Immature natural killer cell (primary cell): ENCODE results near the gene ADCY1. TPM values are rescaled to one million over a fixed set of nuclear protein-coding genes. Genes with fewer than 3 reads are reported as not detected.

ENCODE experiments used
- DNase-seq, 3 donors: peaks; one replicate each; pipeline ENCODE4 v3.0.0; 2022; ENCODE audit warnings: mixed read lengths in 1 of 3
- H3K27ac Mint-ChIP-seq, 6 donors: one replicate each; pipeline ENCODE4 v1.8.0; 2020; ENCODE audit warnings: mixed read lengths in 6 of 6, mild to moderate bottlenecking in 5 of 6, inconsistent platforms in 4 of 6, moderate library complexity in 3 of 6
- H3K27me3 Mint-ChIP-seq, 3 donors: one replicate each; pipeline ENCODE4 v1.8.0; 2020 to 2021; ENCODE audit warnings: low read depth in 3 of 3, mild to moderate bottlenecking in 3 of 3, mixed read lengths in 3 of 3, moderate library complexity in 3 of 3, inconsistent platforms in 1 of 3
- H3K36me3 Mint-ChIP-seq, 3 donors: one replicate each; pipeline ENCODE4 v1.8.0; 2020; ENCODE audit warnings: mixed read lengths in 3 of 3, inconsistent platforms in 2 of 3, mild to moderate bottlenecking in 2 of 3
- H3K4me1 Mint-ChIP-seq, 2 donors: one replicate each; pipeline ENCODE4 v1.8.0; 2020; ENCODE audit warnings: inconsistent platforms in 2 of 2, mild to moderate bottlenecking in 2 of 2, mixed read lengths in 2 of 2, moderate library complexity in 1 of 2
- H3K4me3 Mint-ChIP-seq, 5 donors: one replicate each; pipeline ENCODE4 v1.8.0; 2020; ENCODE audit warnings: mild to moderate bottlenecking in 5 of 5, mixed read lengths in 5 of 5, inconsistent platforms in 3 of 5, moderate library complexity in 3 of 5
- H3K9me3 Mint-ChIP-seq, 6 donors: one replicate each; pipeline ENCODE4 v1.8.0; 2020; ENCODE audit warnings: mild to moderate bottlenecking in 6 of 6, mixed read lengths in 6 of 6, inconsistent platforms in 4 of 6, moderate library complexity in 3 of 6
- polyA plus RNA-seq, 3 donors: library from polyadenylated mRNA; unstranded; fragments of 300-500 nt; fragmentation: Illumina TruSeq; gene quantifications; one replicate each; pipeline ENCODE4 v1.2.3, GENCODE V29; 2021

The ADCY1 gene
- polyA plus RNA-seq, 3 donors from 2014 or later: not detected

DNA sequence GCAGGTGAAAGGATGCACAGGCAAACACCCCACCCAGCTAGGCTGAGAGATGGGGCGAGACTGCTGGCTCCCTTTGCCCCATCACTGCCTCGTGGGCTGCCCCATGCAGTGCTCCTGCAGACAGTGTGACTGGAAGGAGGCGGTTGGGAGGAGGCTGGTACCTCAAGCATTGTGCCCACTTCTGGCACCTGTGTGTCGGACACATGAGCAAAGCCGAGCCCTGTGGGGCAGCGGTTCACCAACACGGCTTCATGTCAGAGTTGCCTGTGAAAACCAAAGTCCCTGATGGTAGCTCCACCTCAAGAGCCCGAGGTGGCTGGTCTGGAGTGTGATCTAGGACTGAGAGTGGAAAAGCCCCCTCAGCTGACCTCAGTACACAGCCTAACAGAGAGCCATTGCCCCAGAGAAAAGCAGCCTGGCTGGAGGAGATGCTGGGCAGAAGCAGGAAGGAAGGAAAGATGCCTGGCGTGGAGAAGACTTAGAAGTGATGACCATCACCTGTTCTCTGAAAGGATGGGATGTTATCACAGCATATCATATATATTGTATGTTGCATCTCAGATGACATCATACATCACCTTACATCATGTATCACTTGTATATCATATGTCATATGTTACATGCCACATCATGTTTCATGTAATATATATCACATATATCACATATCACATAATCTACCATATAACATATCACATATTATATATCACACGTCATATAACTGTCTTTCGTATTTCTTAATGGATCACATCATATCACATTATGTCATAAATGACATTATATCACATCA, 75.6 kb downstream of the ADCY1 start:
- H3K27ac Mint-ChIP-seq: no peak overlapping the region
- H3K27me3 Mint-ChIP-seq: peaks cover 0 to 4% (median 1%) of the 10 kb centered on the region in 3 donors
- no peak for DNase-seq
- H3K4me3 Mint-ChIP-seq: no peak overlapping the region
- no peaks in the 10 kb centered on the region for H3K36me3 Mint-ChIP-seq
- H3K9me3 Mint-ChIP-seq: no peaks in the 10 kb centered on the region
- H3K4me1 Mint-ChIP-seq: no peaks in the 10 kb centered on the region

DNA sequence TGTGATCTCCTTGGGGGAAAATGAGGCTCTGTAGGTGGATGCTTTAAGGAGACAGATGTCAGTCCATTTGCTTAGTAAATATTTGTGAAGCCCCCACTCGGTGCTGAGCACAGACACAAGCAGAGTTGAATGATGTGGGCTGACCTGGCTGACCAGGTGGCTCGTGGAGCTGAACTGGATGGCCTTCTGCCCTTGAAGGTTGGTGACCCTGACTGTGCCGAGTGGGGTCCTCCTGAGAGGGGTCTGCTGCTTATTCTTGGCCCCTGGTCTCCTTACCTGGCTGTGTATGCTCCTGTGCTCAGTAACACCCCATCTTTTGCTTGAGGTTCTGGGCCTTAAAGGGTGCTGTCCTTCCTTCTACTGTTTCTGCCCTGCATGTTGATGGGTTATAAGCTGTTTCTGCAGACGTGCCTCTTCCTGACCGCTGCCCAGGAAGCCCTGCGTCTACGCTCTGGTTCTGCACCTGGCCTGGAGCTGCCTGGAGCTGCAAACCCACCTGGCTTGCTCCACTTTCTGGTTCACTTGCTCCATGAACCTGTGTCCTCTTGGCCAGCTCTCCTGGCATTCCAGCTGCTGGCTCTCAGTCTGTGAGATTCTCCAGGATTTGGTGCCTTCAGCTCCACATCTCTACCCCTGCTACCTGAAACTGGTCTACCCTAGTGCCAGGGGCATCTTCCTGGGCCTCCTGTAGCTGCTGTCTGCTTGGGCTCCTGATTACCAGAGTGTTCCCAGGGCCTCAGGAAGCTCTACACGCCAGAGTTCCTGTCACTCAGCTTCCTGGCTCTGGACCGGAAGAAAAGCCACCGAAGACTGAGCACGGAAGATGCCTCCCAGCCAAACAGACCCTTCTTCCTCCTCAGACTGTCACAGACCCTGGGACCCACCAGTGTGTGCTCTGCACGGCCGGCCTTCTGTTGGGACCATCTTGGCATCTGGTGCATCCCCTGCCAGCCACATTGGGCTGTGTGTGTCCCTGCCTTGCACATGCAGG, 76.5 kb downstream of the ADCY1 start:
- no peak overlapping the region for H3K27ac Mint-ChIP-seq
- H3K9me3 Mint-ChIP-seq: no peaks in the 10 kb centered on the region
- H3K27me3 Mint-ChIP-seq: peaks cover 0 to 4% (median 1%) of the 10 kb centered on the region in 3 donors
- H3K4me1 Mint-ChIP-seq: no peaks in the 10 kb centered on the region
- H3K36me3 Mint-ChIP-seq: no peaks in the 10 kb centered on the region
- no peak for DNase-seq
- no peak overlapping the region for H3K4me3 Mint-ChIP-seq

DNA sequence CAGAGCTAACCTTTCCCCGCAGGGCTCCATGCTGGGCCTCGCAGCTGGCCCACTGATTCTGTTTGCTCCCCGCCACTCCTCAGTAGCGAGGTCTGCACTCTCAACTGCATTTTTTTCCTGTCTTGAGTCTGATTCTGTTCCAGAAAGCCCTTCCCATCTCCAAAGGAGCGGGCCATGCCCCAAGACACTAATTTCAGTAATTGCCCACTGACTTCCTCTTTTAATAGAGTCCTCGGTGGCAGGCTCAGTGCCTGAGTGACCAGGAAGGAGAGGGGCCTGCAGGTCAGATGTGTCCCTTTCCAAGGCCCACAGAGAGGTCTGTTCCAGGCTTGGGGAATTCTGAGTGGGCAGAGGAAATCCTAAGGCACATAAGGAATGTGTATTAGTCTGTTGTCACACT, 77.4 kb downstream of the ADCY1 start:
- Mint-ChIP-seq H3K4me3 (no peak overlapping the region), H3K4me1 (no peaks in the 10 kb centered on the region), H3K9me3 (no peaks in the 10 kb centered on the region), H3K27ac (no peak overlapping the region), H3K27me3 (peaks cover 0 to 4% (median 0%) of the 10 kb centered on the region in 3 donors), H3K36me3 (no peaks in the 10 kb centered on the region)
- no peak for DNase-seq

DNA sequence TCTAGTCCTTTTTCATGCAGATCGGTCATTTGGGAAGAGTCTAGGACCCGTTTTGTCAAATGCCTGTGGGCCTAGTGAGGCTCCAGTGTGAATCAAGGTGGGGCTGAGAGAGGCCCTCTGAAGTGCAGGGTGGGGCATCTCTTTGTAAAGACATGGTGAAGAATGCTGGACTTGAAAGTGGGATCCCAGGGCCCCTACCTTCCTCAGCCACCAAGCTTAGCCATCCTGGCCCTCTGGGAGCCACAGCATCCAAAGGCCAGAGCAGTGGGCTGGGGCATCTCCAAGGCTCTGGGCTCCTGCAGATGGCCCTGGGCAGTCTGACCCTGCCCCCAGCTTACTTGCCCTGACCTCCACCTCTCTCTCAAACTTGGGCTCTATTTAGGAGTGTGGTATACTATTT, 78.5 kb downstream of the ADCY1 start:
- no peak for DNase-seq
- Mint-ChIP-seq H3K4me3 (no peak overlapping the region), H3K36me3 (no peaks in the 10 kb centered on the region), H3K9me3 (no peaks in the 10 kb centered on the region), H3K27me3 (peaks cover 0 to 4% (median 0%) of the 10 kb centered on the region in 3 donors), H3K4me1 (no peaks in the 10 kb centered on the region), H3K27ac (no peak overlapping the region)

DNA sequence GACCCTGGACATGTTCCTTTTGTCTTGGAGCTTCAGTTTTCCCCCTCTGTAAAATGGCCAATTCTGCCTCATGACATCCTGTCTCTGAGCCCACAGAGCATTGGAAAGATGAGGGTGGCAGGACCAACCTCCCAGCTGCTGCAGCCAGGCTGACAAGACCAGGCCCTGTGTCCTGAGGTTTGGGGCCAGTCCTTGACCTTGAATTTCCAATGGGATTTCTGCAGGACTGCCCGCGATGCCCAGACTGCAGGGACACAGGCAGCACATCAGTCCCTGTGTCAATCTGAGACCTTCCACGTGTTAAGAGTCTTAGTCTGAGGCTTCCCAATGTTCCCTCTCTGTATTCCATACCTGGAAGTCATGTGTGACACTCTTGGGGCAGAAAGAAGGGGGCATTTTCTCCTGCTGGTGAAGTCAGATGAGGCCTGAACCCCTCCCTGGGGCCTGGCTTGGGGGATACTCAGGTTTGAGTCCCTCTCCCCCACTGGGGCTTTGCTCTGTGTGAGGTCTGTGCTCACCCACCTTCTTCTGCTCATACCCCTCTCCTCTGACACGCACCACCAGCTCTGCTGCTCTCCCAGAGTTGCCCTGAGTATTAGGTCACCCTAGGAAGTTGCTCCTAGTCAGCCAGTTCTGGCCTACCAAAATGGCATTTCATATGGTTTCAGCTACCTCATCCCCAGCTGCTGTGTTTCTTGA, 79.2 kb downstream of the ADCY1 start:
- Mint-ChIP-seq H3K9me3 (no peaks in the 10 kb centered on the region), H3K27ac (no peak overlapping the region), H3K27me3 (peaks cover 0 to 4% (median 0%) of the 10 kb centered on the region in 3 donors), H3K4me3 (no peak overlapping the region), H3K4me1 (no peaks in the 10 kb centered on the region), H3K36me3 (no peaks in the 10 kb centered on the region)
- no peak for DNase-seq

DNA sequence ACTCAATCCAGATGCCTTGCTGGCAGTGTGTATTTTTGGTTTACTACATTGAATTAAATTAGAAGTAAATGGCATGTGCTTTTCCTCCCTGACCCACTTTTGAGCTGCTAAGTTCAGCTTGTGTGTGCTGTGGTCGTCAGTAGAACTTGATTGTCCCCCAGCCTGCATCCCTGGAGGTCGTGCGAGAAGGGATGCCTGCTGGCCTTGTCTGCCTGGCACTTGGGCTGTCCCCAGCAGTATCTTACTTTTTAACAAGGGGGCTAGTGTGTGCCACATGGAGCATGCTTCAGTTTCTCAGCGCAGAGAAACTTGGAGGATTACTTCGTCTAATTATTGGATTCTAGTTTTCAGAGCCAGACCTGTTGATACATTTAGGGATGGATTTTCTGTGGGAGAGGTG, 80.2 kb downstream of the ADCY1 start:
- no peak for DNase-seq
- H3K4me3 Mint-ChIP-seq: no peak overlapping the region
- no peaks in the 10 kb centered on the region for H3K9me3 Mint-ChIP-seq
- peaks cover 0 to 2% (median 1%) of the 10 kb centered on the region in 3 donors for H3K27me3 Mint-ChIP-seq
- no peaks in the 10 kb centered on the region for H3K36me3 Mint-ChIP-seq
- H3K27ac Mint-ChIP-seq: no peak overlapping the region
- H3K4me1 Mint-ChIP-seq: no peaks in the 10 kb centered on the region

DNA sequence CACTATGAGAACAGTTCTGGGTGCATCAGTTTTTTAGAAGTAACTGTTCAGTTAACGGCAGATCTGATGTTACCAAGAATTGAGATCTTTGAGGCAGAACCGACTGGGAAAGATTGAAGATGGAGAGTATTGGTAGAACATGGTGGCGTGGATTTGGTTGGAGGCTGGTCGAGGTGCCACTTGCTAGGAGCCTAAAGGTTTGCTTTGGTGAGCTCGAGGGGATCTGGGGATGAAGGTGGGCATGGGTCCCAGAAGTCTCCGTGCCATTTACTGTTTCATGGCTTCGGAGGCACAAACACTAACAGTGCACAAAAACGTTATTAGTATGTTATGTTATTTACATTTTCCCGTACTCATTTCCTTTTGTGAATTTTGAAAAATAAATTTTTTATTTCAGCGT, 81.4 kb downstream of the ADCY1 start:
- H3K27me3 Mint-ChIP-seq: peaks cover 0 to 1% (median 0%) of the 10 kb centered on the region in 3 donors
- no peak overlapping the region for H3K27ac Mint-ChIP-seq
- no peaks in the 10 kb centered on the region for H3K36me3 Mint-ChIP-seq
- DNase-seq: no peak
- H3K4me3 Mint-ChIP-seq: no peak overlapping the region
- no peaks in the 10 kb centered on the region for H3K4me1 Mint-ChIP-seq
- no peaks in the 10 kb centered on the region for H3K9me3 Mint-ChIP-seq

DNA sequence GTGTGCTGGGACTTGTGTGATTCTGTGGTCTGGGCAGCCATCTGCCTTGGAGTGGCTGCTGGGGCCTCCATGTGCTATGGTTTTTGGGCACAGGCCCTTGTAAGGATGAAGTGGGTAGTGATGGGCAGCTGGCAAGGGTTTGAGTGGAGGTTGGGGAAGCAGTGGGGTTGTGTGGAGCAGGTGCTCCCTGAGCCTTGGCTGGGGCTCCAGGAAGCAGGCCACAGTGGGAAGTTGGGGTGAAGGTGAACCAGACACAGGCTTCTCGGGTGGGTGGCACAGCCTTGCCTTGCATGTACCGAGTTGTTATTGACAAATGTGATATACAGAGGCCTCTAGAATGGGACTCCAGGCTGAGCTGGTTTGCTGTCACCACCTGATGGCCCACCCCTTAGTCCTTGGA, 82.3 kb downstream of the ADCY1 start:
- Mint-ChIP-seq H3K9me3 (no peaks in the 10 kb centered on the region), H3K27ac (no peak overlapping the region), H3K36me3 (no peaks in the 10 kb centered on the region), H3K4me1 (no peaks in the 10 kb centered on the region), H3K27me3 (peaks cover 0 to 1% (median 0%) of the 10 kb centered on the region in 3 donors), H3K4me3 (no peak overlapping the region)
- DNase-seq: no peak

DNA sequence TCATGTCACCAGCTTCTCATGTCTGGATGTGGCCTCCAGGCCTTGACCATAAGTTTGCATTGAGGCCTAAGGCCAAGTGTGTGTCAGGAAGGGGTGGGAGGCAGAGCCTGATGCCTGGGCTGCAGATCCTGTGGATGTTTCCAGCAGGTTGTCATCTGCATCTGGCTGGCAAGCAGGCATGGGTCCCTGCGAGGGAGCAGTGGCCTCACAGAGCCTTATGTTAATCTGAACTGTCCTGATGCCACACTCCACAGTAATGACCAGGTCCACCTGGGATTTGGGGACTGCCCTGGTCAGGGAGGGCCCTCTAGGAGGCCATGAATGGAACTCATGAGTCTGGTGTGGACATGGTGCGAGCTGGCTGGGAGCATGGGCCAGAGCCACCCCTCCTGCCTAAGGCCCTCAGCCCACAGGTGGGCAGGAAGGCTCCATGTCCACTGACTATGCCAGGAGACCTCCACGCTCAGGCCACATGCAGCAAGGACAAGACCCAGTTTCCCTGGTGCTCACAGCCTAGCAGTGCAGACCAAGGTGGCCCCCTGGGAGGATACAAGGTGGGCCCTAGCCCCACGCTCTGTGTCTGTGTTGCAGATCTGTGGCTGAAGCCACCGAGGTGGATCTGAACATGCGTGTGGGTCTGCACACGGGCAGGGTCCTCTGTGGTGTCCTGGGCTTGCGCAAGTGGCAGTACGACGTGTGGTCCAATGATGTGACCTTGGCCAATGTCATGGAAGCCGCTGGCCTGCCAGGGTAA, 83.1 kb downstream of the ADCY1 start:
- no peaks in the 10 kb centered on the region for H3K4me1 Mint-ChIP-seq
- no peak overlapping the region for H3K4me3 Mint-ChIP-seq
- no peak overlapping the region for H3K27ac Mint-ChIP-seq
- H3K9me3 Mint-ChIP-seq: no peaks in the 10 kb centered on the region
- H3K36me3 Mint-ChIP-seq: no peaks in the 10 kb centered on the region
- peaks cover 0 to 1% (median 0%) of the 10 kb centered on the region in 3 donors for H3K27me3 Mint-ChIP-seq
- DNase-seq: no peak

DNA sequence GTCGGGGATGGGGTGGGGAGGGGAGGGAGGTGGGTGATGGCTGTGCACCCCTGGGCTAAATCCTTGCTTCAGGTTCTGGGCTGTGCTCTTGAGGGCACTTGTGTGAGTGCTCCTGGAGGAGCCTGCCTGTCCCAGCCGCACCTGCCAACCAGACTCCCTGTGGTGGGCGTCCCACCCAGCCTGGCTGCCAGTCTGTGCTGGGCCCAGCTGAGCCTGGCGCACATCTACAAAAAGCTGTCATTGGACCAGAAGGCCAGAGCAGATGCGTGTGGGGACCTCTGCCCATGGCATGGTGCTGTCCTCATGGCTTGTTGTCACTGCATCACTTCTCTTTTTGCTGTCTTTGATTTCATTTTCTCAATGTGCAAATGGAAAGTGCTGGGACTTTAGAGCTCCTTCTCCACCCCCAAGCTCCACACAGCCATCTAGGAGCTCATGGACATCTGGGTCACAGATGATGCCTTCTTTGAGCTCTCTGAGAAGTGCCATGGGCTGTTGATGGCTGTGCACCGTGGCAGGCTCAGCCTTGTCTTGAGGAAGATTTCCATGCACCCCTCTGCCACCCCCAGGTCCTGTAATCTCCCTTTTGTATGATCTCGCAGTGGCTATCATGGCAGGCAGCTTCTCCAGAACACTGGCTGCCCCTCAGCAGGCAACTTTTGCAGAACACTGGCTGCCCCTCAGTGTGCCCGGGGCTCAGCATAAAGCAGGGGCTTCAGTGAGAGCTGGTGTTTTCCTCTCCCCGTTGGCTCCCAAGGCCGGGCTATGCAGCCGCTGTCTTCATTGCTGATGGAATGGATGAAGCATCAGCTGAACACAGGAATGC, 83.9 kb downstream of the ADCY1 start:
- DNase-seq: no peak
- Mint-ChIP-seq H3K9me3 (no peaks in the 10 kb centered on the region), H3K36me3 (no peaks in the 10 kb centered on the region), H3K27ac (no peak overlapping the region), H3K27me3 (peaks cover 0 to 2% (median 1%) of the 10 kb centered on the region in 3 donors), H3K4me1 (no peaks in the 10 kb centered on the region), H3K4me3 (no peak overlapping the region)

DNA sequence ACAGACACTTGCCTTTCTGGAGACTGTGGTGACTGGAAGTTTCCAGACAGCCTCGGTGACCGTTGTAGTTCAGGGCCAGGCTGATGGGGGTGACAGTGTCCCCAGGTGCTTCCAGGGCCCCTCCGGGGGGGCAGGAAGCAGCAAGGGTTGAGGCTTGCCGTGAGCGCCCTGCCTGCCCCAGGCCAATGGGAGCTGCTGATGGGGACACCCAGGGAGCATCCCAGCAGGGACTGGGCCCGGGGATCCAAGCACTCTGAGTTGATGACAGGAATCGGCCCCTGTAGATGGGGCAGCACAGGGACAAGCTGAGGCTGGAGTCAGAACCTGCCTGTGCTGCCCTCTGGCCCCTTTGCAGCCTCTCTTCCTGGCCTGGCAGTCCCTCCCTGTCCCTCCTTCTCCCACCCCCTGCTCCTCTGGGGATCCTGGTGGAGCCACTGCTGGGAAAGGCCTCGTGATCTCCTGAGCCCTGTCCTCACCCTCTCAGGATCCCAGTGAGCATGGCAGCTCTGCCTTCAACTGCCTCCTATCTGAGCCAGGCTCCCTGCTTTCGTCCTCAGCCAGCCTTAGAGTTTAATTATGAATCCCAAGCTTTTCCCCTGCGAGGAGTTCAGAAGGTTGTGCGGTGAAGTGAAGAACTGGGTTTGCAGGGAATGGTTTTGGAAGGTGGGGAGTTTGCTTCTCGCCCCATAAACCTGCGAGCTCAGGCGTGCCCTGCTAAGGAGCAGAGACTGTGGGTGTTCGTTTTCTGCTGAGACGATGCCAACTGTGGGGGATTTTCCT, 84.7 kb downstream of the ADCY1 start:
- peaks cover 0 to 2% (median 0%) of the 10 kb centered on the region in 6 donors for H3K9me3 Mint-ChIP-seq
- no peak for DNase-seq
- H3K4me1 Mint-ChIP-seq: no peaks in the 10 kb centered on the region
- no peak overlapping the region for H3K4me3 Mint-ChIP-seq
- no peaks in the 10 kb centered on the region for H3K36me3 Mint-ChIP-seq
- peaks cover 0 to 2% (median 1%) of the 10 kb centered on the region in 3 donors for H3K27me3 Mint-ChIP-seq
- H3K27ac Mint-ChIP-seq: no peak overlapping the region
